Progenitor cell of endocrine pancreas (in vitro differentiated cells): Measurements from ENCODE around the gene AOC3. TPM values are rescaled to one million over a fixed set of nuclear protein-coding genes. Genes with fewer than 3 reads are reported as not detected.
A peak's percentile ranks its signal among the peaks of the same experiment; 100 is the strongest.

ENCODE experiments used
- DNase-seq: peaks from one replicate; pipeline ENCODE4 v3.0.0; 2021; ENCODE audit warnings: low spot score; ENCODE audit not compliant: unreplicated experiment
- H3K27ac Mint-ChIP-seq: 2 replicates; pipeline ENCODE4 v1.8.0; 2021; ENCODE audit warnings: mild to moderate bottlenecking, moderate library complexity, mixed read lengths
- H3K27me3 Mint-ChIP-seq: 2 replicates; pipeline ENCODE4 v1.8.0; 2021; ENCODE audit warnings: mixed read lengths
- H3K36me3 Mint-ChIP-seq: 2 replicates; pipeline ENCODE4 v1.8.0; 2022; ENCODE audit warnings: mixed read lengths; ENCODE audit not compliant: insufficient read depth
- H3K4me1 Mint-ChIP-seq: 2 replicates; pipeline ENCODE4 v1.8.0; 2021; ENCODE audit warnings: low read depth, mixed read lengths
- H3K4me3 Mint-ChIP-seq: 2 replicates; pipeline ENCODE4 v1.8.0; 2021; ENCODE audit warnings: low read depth, mild to moderate bottlenecking, moderate library complexity, mixed read lengths
- H3K9me3 Mint-ChIP-seq: 2 replicates; pipeline ENCODE4 v1.8.0; 2021; ENCODE audit warnings: low read depth, mixed read lengths
- CTCF ChIP-seq: fragments of 200-600 bp; sonication (generic); IDR thresholded peaks from one replicate; pipeline ENCODE4 v1.5.0; 2021; ENCODE audit warnings: antibody characterized with exemption, mild to moderate bottlenecking; ENCODE audit not compliant: unreplicated experiment
- total RNA-seq: library from RNA; stranded (reverse); gene quantifications from 2 replicates; pipeline ENCODE4 v1.2.1, GENCODE V29; 2021

Gene AOC3
- total RNA-seq, 1 donor from 2014 or later: 1.2 TPM

- H3K4me1 Mint-ChIP-seq: peaks cover 11% of the 10 kb centered on the region
- H3K9me3 Mint-ChIP-seq: no peaks in the 10 kb centered on the region
- H3K4me3 Mint-ChIP-seq: no peak overlapping the region
- DNase-seq: no peak
- H3K36me3 Mint-ChIP-seq: no peaks in the 10 kb centered on the region
- H3K27ac Mint-ChIP-seq: no peak overlapping the region
- peaks cover 23% of the 10 kb centered on the region for H3K27me3 Mint-ChIP-seq
- no peak for TF ChIP-seq CTCF
Measured at GRCh38 chr17:42827472-42827871, 23.5 kb upstream of the AOC3 start.

GRCh38 chr17:42830971-42831370 lies 20.0 kb upstream of the AOC3 start:
- H3K4me1 Mint-ChIP-seq: peaks cover 18% of the 10 kb centered on the region
- H3K36me3 Mint-ChIP-seq: peaks cover 2% of the 10 kb centered on the region
- no peak overlapping the region for H3K27ac Mint-ChIP-seq
- H3K4me3 Mint-ChIP-seq: peak overlapping the region; percentile 12
- peaks cover 23% of the 10 kb centered on the region for H3K27me3 Mint-ChIP-seq
- DNase-seq: no peak
- no peak for TF ChIP-seq CTCF
- H3K9me3 Mint-ChIP-seq: no peaks in the 10 kb centered on the region

- H3K4me1 Mint-ChIP-seq: peaks cover 18% of the 10 kb centered on the region
- no peaks in the 10 kb centered on the region for H3K9me3 Mint-ChIP-seq
- peaks cover 17% of the 10 kb centered on the region for H3K27me3 Mint-ChIP-seq
- H3K27ac Mint-ChIP-seq: peak overlapping the region; percentile 98
- H3K4me3 Mint-ChIP-seq: peak overlapping the region; percentile 95
- DNase-seq: no peak
- TF ChIP-seq CTCF: no peak
- peaks cover 4% of the 10 kb centered on the region for H3K36me3 Mint-ChIP-seq
Measured at GRCh38 chr17:42832213-42832933, 18.6 kb upstream of the AOC3 start.

- peaks cover 9% of the 10 kb centered on the region for H3K27me3 Mint-ChIP-seq
- peaks cover 8% of the 10 kb centered on the region for H3K36me3 Mint-ChIP-seq
- peak; percentile 77 for DNase-seq
- TF ChIP-seq CTCF: no peak
- no peaks in the 10 kb centered on the region for H3K9me3 Mint-ChIP-seq
- peaks cover 18% of the 10 kb centered on the region for H3K4me1 Mint-ChIP-seq
- peak within 1 kb of the TSS; percentile 98 for H3K27ac Mint-ChIP-seq
- peak within 1 kb of the TSS; percentile 95 for H3K4me3 Mint-ChIP-seq
Measured at GRCh38 chr17:42832934-42833766, 17.8 kb upstream of the AOC3 start, which contains the start of gene PSME3. TSS of gene PSME3 (plus strand) at chr17:42833397. CDS start at chr17:42833632, 235 bp downstream.

- peak overlapping the region; percentile 98 for H3K27ac Mint-ChIP-seq
- no peak for DNase-seq
- peaks cover 18% of the 10 kb centered on the region for H3K4me1 Mint-ChIP-seq
- H3K36me3 Mint-ChIP-seq: peaks cover 11% of the 10 kb centered on the region
- H3K4me3 Mint-ChIP-seq: peak overlapping the region; percentile 95
- TF ChIP-seq CTCF: no peak
- H3K27me3 Mint-ChIP-seq: peaks cover 4% of the 10 kb centered on the region
- no peaks in the 10 kb centered on the region for H3K9me3 Mint-ChIP-seq
Measured at GRCh38 chr17:42833767-42834422, 17.1 kb upstream of the AOC3 start.
